Measurements from ENCODE around the gene NUP35.
"Not testable (repeated sequence)": the region's sequence is repeated elsewhere in the genome, so short reads cannot be mapped to it uniquely, and the experiment has no call there.

NUP35 gene

GRCh38 chr2:183134016-183134415 is 9.8 kb downstream of the NUP35 start:
- TF ChIP-seq CTCF (IDR thresholded peaks at IDR 0.05; ENCODE audit: low read length, missing control alignments): no peak
- H3K4me3 ChIP-seq (replicated peaks; ENCODE audit: low read depth, low read length): no peak overlapping the region
- DNase-seq (ENCODE audit: low read depth): no peak

DNA sequence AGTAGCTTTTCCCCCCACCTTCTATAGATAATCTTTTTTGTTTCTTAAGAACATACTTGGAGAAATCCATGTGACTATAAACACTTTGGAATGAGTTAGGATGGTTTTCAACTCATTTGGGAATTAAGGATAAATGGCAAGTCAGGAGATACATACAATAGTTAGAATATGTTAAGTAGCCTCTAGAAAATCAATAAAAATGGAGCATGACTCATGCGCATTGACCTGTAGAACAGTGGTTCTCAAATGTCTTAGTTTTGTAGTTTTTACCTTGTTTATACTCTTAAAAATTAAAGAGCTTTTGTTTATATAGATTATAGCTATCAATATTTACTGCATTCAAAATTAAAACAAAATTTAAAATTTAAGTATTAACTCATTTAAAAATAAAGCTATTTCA is 24.7 kb downstream of the NUP35 start:
- no peak for TF ChIP-seq CTCF (IDR thresholded peaks at IDR 0.05; ENCODE audit: low read length, missing control alignments)
- no peak for DNase-seq (ENCODE audit: low read depth)
- no peak overlapping the region for H3K4me3 ChIP-seq (replicated peaks; ENCODE audit: low read depth, low read length)

DNA sequence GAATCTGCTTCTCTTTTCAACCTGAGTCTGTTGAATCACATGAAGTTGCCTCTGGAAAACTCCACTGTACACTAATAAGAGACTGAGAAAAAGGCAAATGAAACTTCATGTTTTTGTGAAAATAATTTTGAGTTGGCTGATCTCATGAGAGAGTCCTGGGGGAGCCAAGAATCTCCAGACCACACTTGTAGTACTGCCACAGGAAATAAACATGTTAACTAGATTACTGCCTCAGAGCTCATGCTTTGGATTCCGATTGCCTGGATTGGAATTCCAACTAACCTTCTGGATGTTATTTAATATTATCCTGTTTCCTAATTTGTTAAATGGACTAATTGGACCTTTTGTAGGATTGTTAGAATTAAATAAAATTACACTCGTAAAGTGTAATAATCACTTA is 25.2 kb downstream of the NUP35 start:
- DNase-seq (ENCODE audit: low read depth): peak; percentile 61
- TF ChIP-seq CTCF (IDR thresholded peaks at IDR 0.05; ENCODE audit: low read length, missing control alignments): no peak
- H3K4me3 ChIP-seq (replicated peaks; ENCODE audit: low read depth, low read length): no peak overlapping the region

GRCh38 chr2:183152280-183152679 is 28.0 kb downstream of the NUP35 start:
- DNase-seq (ENCODE audit: low read depth): not testable (repeated sequence)

GRCh38 chr2:183153967-183154366 is 29.7 kb downstream of the NUP35 start:
- no peak overlapping the region for H3K4me3 ChIP-seq (replicated peaks; ENCODE audit: low read depth, low read length)
- DNase-seq (ENCODE audit: low read depth): no peak
- TF ChIP-seq CTCF (IDR thresholded peaks at IDR 0.05; ENCODE audit: low read length, missing control alignments): no peak

More at GRCh38 chr2:183152280-183152679, 28.0 kb downstream of the NUP35 start:
- H3K4me3 ChIP-seq (replicated peaks; ENCODE audit: low read depth, low read length): not testable (repeated sequence)

DNA sequence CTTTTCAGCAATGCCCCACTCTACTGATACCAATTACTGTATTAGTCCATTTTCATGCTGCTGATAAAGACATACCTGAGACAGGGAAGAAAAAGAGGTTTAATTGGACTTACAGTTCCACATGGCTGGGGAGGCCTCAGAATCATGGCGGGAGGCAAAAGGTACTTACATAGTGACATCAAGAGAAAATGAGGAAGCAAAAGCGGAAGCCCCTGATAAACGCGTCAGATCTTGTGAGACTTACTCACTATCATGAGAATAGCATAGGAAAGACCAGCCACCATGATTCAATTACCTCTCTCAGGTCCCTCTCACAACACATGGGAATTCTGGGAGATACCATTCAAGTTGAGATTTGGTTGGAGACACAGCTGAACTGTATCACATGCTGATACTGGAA is 30.5 kb downstream of the NUP35 start:
- H3K4me3 ChIP-seq (replicated peaks; ENCODE audit: low read depth, low read length); DNase-seq (ENCODE audit: low read depth): not testable (repeated sequence)

GRCh38 chr2:183157131-183157530 is 32.9 kb downstream of the NUP35 start:
- no peak overlapping the region for H3K4me3 ChIP-seq (replicated peaks; ENCODE audit: low read depth, low read length)
- no peak for DNase-seq (ENCODE audit: low read depth)
- no peak for TF ChIP-seq CTCF (IDR thresholded peaks at IDR 0.05; ENCODE audit: low read length, missing control alignments)

- TF ChIP-seq CTCF (IDR thresholded peaks at IDR 0.05; ENCODE audit: low read length, missing control alignments): no peak
- no peak overlapping the region for H3K4me3 ChIP-seq (replicated peaks; ENCODE audit: low read depth, low read length)
- peak; percentile 49 for DNase-seq (ENCODE audit: low read depth)
These were observed 38.1 kb downstream of the NUP35 start for GRCh38 chr2:183162362-183162761.

Measured in fibroblast of pulmonary artery (primary cell).